SK-N-SH treated with all-trans-retinoic acid at 6 μM for 48 hours (cell line): ENCODE data around the gene AIG1.

ENCODE experiments used
- CREB5 ChIP-seq: fragments of 250-450 bp; sonication (Bioruptor Pico); IDR thresholded peaks from 2 replicates; pipeline ENCODE4 v1.5.1; 2020; ENCODE audit warnings: low read depth, mild to moderate bottlenecking, moderate library complexity
- CSRNP3 ChIP-seq: fragments of 250-450 bp; sonication (Bioruptor Pico); IDR thresholded peaks from 2 replicates; pipeline ENCODE4 v1.5.1; 2021; ENCODE audit warnings: mild to moderate bottlenecking, moderate library complexity
- POU6F1 ChIP-seq: fragments of 250-450 bp; sonication (Bioruptor Pico); IDR thresholded peaks from 2 replicates; pipeline ENCODE4 v1.8.0; 2021; ENCODE audit warnings: low read depth, mild to moderate bottlenecking, moderate library complexity, borderline replicate concordance
- ZFP30 ChIP-seq: fragments of 450-650 bp; formaldehyde crosslinking; IDR thresholded peaks from 2 replicates; pipeline ENCODE4 v1.5.0; 2022; ENCODE audit warnings: mild to moderate bottlenecking, moderate library complexity

GRCh38 chr6:143253586-143253985 is 192.9 kb downstream of the AIG1 start:
- no peak for TF ChIP-seq POU6F1 (CRISPR knock-in tag)
- TF ChIP-seq ZFP30: no peak
- TF ChIP-seq CSRNP3 (CRISPR knock-in tag): no peak
- TF ChIP-seq CREB5 (CRISPR knock-in tag): no peak
